Measurements from ENCODE around the gene SLIT1.
A peak's percentile ranks its signal among the peaks of the same experiment; 100 is the strongest.
"Not testable (repeated sequence)": the region's sequence is repeated elsewhere in the genome, so short reads cannot be mapped to it uniquely, and the experiment has no call there.

The SLIT1 gene

GRCh38 chr10:97038688-97039087 lies 147.1 kb downstream of the SLIT1 start:
- no peak for DNase-seq

GRCh38 chr10:97037365-97038361 lies 148.1 kb downstream of the SLIT1 start:
- DNase-seq: peak; percentile 76

DNA sequence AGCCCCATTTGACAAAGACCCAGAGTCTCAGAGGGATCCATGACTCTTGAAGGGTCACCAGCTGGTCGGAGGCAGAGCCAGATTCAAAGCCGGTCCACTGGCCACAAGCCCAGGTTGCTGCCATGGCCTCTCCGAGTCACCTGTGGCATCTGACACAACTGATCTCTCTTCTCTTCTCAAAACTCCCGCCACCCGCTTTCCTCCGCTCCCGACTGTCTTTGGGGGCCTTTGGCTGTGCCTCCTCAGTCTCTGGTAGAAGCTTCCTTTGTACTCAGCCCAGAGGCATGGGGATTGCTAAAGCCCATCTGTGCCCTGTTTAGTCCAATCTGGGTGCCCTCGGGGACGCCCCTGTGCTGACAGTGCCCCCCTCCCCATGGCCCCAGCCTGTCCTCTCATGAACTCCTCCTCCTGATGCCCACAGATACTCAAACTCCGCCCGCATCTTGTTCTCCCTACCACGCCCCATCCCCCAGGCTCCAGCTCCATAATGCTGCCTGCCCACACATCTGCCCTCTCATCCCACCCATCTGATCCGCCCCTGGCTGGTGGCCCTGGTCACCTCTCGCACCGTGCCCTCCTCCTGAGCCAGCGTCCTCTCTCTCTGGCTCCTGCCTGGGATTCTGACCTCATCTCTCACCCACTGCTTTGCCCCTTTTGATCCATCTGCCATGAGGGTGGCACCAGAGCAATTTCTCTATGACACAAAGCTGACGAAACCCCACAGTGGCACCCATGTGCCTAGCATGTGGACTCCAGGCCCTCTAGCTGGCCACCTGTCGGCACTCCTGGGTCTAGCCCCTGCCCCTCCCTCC lies 150.6 kb downstream of the SLIT1 start:
- DNase-seq: no peak

GRCh38 chr10:97034301-97034700 lies 151.5 kb downstream of the SLIT1 start:
- no peak for DNase-seq

DNA sequence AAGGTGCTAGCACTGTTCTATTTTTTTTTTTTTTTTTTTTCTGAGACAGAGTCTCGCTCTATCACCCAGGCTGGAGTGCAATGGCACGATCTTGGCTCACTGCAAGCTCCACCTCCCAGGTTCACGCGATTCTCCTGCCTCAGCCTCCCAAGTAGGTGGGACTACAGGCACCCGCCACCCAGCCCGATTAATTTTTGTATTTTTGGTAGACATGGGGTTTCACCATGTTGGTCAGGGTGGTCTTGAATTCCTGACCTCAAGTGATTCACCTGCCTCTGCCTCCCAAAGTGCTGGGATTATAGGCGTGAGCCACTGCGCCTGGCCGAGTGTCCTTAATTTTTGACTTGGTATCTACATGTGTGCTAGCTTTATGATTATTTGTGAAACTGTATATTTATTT lies 151.9 kb downstream of the SLIT1 start:
- DNase-seq: not testable (repeated sequence)

DNA sequence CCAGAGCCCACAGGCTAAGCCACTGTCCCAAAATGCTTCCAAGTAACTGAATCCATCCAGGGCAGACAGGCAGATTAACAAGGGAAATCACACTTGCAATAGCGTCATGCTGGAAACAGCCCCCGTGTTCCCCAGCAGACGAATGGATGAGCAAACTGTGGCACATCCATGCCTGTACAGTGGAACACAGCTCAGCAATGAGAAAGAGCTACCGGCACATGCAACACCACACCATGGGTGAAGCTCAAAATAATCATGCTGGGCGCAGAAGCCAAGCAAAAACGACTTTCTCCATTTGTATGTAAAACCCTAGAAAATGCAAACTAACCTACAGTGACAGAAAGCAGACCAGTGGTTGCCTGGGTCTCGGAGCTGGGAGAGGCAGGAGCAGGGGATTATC lies 153.1 kb downstream of the SLIT1 start:
- no peak for DNase-seq

- DNase-seq: no peak
These were observed 154.3 kb downstream of the SLIT1 start for GRCh38 chr10:97031459-97031858.

DNA sequence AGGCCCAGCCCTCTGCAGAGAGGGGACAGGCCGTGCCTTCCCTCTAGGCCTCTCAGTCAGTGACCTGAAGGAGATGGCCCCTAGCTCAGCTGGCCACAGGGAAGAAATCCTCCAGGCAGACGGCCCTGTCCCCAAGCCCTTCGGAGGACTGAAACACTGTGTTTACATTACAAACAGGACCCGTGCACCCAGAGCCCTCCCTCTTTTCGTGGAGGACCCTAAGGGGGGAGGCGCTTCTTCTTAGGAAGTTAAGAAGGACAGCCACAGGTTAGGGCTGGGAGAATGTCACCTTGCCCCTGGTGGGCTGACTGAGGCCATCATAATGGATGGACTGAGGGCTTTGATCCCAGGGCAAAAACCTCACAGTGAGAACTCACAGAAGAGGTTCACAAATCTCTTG lies 154.9 kb downstream of the SLIT1 start:
- DNase-seq: no peak

DNA sequence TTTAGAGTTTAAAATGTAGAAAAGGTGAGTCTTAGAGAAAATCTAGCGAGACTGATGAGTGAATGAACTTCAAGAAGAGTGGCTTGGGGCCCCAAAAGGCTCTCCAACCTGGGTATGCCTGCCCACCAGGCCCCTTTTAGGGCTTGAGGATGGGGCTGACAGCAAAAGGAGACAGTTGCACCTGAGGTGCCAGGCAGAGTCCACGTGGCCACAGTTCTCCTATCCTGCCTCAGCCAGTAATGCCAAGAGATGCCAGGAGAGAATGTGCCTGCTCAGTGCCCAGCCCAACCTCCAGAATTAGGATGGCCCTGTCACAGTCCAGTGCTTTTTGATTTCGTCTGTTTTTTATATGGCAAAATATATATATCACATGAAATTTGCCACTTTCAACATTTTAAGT lies 156.5 kb downstream of the SLIT1 start:
- DNase-seq: no peak

DNA sequence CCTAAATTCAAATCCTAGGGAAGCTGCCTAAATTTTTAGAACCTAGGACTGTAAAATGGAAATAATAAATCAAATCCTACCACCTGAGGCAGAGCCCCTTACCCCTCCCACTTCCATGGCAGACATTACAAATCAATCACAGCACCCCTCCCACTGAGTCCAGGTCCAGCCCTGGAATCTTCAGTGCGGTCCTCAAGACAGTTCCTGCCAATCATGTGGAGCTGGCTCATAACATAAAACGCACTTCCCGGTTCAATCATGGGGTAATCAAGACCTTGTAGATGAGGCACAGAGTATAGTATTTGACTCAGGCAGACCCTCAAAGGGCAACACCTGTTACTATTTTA lies 157.0 kb downstream of the SLIT1 start:
- no peak for DNase-seq

GRCh38 chr10:97028126-97028831 lies 157.5 kb downstream of the SLIT1 start:
- DNase-seq: no peak

DNA sequence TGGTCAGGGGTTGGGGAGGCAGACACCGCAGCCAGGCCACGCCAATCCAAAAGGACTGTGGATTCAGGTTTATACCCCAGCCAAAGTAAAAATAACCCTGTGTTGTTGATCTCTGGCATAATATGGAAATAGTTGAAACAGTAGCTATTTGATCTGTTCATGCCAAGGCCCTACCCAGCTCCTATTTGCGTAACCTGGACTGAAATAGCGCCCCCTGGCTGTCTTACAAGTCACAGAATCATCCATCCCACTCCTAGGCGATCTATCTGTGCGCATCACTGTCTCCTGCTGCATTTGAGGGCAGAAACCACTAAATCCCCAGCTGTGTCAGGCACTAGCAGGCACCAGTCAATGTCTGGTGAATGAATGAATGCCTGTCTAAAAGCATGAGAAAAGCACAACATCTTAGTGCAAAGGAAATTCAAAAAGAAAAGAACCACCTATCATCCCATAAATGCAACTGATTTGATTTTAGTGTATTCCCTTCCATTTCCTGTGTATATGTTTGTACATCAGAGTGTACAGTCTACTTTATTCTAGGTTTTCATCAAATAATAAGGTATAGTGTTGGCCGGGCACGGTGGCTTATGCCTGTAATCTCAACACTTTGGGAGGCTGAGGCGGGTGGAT lies 160.0 kb downstream of the SLIT1 start:
- no peak for DNase-seq

GRCh38 chr10:97024168-97025073 lies 161.3 kb downstream of the SLIT1 start:
- DNase-seq: no peak

DNA sequence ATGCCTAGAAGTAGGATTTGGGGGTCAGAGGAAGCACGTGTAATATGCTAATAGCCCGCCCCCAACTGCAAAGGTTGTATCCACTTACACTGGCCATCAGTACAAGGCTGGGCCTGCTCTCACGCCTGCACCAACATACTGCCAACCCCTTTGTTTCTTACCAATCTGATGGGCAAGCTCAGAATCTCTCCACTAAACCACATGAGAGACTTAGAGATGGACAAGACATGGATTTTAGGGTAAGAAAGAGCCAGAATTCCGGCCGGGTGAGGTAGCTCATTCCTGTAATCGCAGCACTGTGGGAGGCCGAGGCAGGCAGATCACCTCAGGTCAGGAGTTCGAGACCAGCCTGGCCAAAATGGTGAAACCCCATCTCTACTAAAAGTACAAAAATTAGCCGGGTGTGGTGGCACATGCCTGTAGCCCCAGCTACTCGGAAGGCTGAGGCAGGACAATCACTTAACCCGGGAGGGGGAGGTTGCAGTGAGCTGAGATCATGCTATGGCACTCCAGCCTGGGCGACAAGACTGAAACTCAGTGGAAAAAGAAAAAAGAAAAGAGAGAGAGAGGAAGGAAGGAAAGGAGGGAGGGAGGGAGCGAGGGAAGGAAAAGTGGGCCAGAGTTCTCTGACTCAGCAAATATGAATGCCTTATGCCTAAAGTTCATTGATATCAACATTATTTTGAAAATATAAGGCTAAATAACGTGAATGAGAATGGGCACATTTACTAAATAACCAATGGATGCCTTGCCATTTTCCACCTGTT lies 162.2 kb downstream of the SLIT1 start:
- no peak for DNase-seq

DNA sequence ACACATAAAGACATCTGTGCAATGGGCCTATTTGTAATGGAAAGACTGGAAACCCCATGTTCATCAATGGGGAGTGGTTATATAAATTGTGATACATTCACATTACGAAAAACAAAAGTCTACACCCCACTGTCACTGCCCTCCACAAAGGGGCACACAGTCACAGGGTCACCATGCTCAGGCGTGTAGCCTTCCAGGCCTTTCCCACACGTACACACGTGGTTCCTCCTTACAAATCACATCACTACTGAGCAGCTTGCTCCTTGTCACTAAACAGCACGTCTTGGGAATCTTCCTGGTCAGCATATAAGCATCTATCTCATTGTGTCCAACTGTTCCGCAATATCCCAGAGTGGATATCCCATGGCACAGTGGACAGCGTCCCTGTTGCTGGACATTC lies 163.1 kb downstream of the SLIT1 start:
- DNase-seq: no peak

- DNase-seq: no peak
These were observed 165.0 kb downstream of the SLIT1 start for GRCh38 chr10:97020452-97021400.

GRCh38 chr10:97019213-97019844 lies 166.4 kb downstream of the SLIT1 start:
- DNase-seq: no peak

GRCh38 chr10:97018251-97019212 lies 167.2 kb downstream of the SLIT1 start:
- no peak for DNase-seq

Data from NCI-H1092 (cell line).